OCI-M1 (cell line): ENCODE data around the gene CCDC97.
A peak's percentile ranks its signal among the peaks of the same experiment; 100 is the strongest.

Experiments
- DNase-seq: peaks from one replicate; lab custom pipeline; 2025; lab: John Stamatoyannopoulos, UW

The CCDC97 gene

DNA sequence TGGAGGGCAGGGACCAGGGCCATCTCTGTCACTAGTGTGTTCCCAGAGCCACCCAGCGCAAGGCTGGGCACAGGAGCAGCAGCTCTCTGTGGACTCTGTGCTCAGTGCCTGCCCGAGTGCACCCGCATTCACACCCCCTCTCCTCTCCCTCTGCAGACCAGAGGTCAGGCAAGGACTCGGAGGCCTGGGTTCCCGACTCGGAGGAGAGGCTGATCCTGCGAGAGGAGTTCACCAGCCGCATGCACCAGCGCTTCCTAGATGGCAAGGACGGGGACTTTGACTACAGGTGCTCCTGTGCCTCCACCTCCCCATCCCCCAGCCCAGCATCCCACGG lies 10.2 kb downstream of the CCDC97 start:
- no peak for DNase-seq

DNA sequence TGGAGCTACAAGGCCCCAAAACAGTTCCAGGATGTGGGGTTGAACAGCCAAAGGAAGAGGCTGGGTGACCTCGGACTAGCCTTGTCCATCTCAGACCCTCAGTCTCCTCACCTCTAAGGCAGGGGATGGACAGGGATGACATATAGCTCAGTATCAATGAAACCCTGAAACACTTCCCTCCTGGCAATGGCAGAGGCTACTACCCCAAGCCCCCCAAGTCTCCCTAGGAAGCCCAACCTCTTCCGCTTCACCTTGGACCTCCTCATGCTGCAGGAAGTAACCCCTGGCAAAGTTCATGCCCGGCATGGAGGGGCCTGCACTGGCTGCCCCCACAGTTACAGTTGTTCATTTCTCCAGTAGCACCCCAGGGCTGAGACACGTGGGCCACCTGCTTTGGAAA lies 10.6 kb downstream of the CCDC97 start:
- DNase-seq = no peak

DNA sequence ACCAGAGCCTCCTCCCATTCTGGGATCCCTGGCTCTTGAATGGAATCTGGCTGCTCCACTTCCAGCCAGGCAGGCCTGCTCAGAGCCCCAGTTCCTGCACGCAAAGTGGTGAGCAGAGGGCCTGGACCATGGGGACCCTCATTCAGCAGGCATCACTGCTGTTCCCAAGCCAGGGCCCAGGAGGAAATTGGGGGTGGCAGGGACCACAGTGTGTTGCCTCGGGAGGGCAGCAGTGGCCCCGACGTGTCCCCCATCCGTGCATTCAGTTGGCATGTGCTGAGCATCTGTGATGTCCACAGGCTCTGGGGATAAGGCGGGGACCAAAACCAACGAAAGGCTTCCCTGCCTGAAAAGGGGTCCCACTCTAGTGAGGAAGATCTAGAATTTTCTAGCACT lies 11.2 kb downstream of the CCDC97 start:
- no peak for DNase-seq

DNA sequence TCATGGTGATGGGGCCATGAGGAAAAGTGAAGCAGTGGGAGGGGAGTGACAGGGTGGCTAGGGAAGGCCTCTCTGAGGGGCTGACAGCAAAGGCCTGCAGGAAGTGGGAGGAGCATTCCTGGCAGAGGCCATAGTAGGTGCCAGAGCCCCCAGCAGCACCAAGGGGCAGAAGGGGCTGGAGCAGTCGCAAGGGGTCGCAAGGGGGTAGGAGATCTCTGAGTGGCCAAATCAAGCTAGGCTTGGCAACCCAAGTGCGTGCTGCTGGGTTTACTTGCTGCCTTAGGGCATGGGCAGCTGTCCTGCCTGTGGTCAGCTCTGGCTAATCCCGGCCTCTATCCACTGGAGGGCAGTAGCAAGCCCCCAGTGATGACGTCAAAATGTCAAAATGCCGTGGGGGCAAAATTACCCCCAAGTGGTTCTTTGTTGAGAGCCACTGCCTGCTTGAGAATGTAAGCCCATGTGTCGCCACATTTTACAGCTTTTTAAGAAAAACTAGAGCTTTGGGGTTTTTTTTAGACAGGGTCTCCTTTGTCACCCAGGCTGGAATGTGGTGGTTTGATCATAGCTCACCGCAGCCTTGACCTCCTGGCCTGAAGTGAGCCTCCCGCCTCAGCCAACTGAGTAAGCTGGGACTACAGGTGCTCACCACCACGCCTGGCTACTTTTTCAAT lies 11.8 kb downstream of the CCDC97 start:
- peak; percentile 72 for DNase-seq

DNA sequence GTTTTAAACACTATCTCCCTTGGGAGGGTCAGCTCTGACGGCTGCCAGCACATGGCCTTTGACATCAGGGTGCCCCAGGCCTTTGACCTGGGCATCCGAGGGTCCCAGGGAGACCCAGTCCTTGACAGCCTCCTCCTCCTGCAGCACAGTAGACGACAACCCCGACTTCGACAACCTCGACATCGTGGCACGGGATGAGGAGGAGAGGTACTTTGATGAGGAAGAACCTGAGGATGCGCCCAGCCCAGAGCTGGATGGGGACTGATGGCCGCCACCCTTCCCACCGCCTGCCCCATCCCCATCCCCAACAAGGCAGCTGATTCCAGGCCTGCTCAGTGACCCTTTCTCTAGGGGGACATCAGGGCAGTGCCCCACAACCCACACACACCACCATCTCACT lies 12.5 kb downstream of the CCDC97 start:
- no peak for DNase-seq

DNA sequence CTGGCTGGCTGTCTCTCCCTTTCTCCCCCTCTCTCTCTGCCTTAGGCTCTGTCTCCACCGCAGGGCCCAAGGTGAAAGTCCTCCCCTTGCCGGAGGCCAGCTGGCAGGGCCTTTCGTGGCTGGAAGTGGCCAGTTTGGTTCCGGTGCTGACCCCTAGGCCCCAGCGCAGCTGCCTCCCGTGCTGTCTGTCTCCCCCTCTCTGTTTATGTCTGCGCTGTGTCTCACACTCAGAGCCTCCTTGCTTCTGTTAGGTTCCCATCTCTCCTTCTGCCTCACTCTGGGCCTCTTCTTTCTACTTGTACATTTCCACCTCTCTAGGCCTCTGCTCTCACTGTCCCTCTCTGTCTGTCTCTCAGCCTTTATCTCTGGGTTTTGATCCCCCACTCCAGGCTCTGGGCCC lies 13.1 kb downstream of the CCDC97 start:
- DNase-seq = no peak

DNA sequence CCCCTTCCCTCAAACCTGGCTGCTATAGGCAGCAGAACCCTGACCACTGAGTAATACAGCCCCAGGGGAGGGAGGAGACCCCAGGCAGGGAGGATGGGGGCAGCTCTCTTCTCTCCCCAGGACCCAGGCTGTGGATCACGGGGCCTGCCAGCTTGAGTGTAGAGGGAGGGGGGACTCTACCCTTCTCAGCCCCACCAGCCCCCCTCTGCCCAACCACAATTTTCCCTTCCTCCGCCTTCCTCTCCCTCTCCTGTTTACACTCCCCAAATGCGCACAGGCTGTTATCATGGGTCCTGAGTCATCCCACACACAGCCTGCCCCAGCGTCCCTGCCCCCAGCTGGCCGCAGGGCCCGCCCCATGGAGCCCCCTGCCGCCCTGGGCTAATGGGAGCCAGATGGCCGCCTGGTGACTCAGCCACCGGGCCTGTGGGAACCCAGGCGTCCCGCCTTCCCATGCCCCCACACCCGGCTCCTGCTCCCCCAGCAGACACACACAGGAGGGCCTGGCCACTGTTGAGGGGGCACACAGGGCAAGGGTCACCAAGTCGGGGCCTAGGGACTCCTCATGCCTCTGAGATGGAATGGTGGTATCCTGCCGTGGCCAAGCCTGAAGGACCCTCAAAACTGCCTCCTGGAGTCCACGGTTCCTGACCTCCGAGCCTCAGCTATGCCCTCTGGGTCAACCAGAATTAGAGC lies 13.6 kb downstream of the CCDC97 start:
- DNase-seq = peak; percentile 98

DNA sequence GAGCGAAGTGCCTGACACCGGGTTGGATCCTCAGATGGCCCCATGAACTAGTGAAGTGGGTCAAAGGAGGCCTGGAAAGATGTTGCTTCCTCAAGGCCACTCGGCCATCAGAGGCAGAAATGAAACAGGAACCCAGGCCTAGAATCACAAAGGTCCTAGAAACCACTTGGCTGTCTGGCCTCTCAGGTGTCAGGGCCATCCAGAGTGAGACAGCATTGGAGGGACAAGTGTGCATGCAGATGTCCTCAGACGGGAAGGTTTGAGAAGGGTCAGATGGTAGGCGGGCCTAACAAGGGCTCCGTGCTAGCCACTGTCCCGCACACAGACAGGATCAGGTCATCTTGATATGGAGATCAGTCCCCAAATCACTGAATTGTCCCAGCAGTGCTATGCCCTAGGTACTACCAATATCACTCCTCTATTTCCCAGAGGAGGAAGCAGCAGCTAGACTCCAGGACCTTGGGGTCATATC lies 14.3 kb downstream of the CCDC97 start:
- peak; percentile 81 for DNase-seq

DNA sequence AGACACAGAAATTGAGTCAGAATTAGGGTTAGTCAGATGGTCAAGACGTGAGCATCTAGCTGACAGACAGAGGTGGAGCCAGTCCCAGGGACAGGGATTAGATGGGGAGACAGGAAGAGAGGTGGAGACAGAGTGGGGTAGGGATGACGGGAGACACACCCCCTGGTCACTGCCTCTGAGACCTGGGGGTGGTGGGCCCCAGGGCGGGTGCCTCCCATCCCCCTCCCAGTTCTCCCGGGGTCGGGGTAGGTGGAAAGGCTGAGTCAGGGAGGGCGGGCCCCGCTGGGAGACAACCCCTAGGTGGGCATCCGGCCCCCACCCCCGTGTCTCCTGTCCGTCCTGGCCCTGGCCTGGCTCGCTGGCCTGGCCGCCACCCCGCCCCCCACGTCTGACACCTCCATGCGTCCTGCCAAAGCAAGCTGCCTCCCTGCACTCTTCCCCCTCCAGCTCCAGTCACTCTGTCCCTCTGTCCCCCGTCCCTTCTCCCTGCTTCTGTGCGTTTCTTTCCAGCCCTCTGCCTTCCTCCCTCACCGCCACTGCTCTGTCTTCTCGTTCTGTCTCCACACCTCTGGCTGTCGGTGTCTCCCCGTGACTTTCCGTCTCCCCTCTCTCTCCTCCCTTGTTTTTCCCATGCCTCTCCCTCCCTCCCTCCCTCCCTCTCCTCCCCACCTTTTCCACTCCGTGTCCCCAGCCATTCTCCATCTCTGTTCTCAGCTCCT lies 15.1 kb downstream of the CCDC97 start:
- peak; percentile 50 for DNase-seq

DNA sequence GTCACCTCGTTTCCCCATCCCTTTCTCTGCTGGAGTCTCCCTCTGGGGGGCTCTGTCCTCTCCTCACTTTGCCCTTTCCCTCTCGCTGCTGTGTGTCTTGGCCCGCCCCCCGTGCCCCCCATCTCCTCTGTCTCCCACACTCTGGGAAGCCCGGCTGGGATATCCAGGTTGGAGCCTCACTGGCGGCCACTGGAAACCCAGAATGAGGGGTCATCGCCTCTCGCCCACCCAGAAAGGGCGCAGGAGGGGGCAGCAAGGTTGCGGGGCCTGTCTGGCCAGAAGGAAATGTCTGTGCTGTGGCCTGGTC lies 15.6 kb downstream of the CCDC97 start:
- DNase-seq = no peak

DNA sequence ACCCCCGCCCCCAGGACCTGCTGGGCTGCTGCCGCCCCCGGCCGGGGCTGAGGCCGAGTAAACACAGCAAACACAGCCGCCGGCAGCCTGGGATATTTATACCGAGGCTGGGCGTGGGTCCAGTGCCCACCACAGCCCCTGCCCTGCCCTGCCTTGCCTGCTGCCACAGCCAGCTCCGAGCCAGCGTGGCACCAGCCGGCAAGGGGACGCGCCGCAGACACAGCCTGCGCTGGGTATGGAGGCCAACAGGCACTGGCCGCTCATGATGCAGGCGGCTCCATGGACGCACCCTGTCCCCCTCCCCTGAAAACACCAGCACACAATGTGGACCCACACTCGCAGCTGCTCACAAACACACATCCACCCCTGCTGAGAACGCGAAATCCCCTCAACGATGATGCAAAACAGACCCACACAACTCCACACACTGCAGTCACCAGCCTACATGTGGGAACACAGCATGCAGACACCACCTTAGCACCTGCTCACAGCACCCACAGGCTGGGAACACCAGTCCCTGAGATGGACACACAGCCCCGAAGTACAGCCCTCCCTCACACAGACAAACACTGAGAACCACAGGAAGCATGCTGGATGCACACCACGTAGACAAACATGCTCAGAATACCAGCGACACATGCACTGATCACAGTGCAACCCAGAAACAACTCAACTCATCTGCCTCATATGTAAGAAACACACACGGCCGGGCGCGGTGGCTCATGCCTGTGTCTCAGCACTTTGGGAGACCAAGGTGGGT lies 16.2 kb downstream of the CCDC97 start:
- DNase-seq = no peak

DNA sequence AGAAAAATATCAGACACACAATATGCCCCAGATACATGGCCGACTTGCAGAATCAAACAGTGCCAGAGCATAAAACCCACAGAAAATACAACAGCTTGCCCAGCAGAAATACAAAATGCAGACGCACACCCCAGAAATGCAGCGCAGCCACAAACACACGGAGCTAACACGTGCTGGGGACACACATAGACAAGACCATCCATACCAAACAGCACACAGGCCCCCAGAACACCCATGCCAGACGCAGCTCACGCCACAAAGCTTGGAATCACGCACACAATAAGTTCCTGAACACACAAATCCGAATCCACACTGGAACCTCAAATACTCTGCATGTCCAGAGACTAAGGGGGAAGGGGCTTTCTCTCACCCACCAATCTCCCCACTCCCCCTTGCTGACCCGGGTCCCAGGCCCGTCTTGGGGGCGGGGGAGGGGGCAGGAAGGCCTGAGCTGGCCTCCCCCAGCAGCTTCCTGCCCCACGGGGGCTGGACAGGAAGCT lies 17.2 kb downstream of the CCDC97 start:
- DNase-seq = no peak

DNA sequence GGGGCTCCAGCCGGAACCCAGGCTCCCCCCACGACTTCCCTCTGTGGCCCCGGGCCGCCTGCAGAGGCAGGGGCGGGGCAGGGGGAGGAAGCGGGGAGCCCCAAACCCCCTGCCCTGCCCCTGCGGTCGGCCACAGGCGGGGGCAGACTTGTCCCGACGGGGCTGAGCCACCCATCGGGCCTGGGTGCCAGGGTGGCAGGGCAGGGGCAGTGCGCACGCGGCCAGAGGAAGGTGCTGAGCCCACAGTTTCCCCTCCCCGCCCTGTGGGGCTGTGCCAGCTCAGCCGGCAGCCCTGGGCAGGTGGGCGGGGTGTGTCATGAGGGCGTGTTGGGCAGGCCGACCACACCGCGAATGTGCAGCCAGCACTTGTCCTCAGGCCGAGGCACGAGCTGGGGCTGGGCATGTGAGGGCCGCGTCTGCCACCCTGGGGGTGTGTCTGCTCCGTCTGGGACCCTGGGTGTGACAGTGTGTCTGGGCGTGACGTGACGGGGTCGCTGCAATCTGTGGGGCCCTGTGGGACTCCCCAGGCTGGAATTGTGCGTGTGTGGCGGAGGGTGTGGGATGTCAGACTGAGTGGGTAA lies 17.7 kb downstream of the CCDC97 start:
- peak; percentile 73 for DNase-seq

DNA sequence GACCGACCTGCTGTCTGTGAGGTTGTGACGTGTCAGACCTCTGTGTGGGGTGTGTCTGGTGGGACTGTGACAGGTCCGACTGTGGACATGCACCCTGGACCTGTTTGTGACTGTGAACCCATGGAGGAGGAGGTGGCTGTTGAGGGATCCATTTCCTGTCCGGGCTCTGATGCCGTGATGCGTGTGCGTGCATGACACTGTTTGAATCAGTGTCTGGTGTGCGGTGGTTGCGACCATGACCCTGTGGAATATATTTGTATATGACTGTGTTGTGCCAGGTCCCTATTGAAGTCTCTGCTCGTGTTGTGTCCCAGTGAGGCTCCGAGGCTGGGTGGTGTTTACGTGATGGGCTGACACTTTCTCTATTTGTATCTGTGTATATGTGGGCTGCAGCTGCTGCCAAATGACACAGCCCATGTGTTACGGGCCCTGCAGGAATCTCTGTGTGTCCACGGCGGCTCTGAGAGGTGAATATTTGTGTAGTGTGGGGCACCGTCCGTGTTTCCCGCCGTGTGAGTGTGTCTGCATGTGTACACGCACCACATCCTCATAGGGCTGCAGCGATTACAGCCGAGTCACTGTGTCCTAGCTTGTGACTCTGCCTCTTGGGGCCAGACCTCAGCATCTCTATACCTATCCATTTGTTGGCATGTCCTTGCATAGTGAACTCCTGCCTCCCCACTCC lies 18.3 kb downstream of the CCDC97 start:
- peak; percentile 56 for DNase-seq

DNA sequence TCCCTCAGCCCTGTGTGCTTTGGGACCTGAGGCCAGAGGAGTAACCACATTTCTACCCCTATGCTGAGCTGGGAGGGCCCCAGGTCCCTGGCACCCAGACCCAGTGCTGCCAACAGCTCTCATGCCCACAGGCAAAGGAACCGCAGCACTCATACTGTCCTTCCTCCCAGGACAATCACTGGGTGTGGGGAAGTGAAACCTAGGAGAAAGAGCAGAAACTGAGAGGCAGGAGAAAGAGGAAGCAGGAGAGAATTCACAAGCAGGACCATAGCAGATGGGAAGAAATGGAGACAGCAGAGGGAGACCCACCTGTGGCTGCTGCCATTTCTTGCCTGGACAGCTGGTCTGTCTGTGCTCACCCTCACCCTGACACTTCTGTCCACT lies 18.9 kb downstream of the CCDC97 start:
- peak; percentile 56 for DNase-seq

DNA sequence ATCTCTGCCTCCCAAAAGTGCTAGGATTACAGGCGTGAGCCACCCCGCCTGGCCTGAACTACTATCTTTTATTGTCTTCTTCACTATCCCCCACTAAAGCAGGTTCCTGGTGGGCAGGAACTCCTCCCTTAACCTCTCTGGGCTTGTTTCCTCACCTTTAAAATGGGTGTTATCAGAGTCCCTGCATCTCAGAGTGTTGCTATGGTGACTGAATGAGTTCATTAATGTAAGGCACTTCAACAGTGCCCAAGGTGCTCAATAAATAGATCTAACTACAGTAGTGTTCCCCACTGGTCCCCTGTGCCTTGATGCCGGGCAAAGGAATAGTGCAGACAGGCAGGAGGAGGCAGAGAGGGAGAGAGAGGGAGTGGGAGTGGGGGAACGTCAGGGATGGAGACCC lies 20.5 kb downstream of the CCDC97 start:
- no peak for DNase-seq

DNA sequence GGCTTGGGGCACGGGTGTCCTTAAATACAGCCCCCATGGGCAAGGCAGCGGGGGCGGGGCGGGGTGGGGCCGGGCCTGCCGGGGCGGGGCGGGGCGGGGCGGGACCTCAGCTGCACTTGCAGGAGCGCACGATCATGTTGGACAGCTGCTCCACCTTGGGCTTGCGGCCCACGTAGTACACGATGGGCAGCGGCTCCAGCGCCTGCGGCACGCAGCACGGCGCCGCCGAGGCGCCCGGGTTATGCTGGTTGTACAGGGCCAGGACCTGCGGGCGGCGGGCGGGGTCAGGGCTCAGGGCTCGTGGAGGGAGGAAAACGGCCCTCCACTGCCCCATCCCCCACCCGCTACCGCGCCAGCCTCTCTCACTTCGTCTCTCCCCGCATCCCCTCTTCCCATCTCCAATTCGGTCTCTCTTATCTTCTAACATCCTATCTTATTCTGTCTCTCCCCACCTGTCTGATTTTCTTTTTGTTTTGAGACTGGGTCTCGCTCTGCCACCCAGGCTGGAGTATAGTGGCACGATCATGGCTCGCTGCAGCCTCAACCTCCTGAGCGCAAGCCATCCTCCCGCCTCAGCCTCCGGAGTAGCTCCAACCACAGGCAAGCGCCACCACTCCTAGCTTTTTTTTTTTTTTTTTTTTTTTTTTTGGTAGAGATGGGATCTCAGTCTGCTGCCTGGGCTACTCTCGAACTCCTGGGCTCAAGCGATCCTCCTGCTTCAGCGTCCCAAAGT lies 21.1 kb downstream of the CCDC97 start:
- no peak for DNase-seq

DNA sequence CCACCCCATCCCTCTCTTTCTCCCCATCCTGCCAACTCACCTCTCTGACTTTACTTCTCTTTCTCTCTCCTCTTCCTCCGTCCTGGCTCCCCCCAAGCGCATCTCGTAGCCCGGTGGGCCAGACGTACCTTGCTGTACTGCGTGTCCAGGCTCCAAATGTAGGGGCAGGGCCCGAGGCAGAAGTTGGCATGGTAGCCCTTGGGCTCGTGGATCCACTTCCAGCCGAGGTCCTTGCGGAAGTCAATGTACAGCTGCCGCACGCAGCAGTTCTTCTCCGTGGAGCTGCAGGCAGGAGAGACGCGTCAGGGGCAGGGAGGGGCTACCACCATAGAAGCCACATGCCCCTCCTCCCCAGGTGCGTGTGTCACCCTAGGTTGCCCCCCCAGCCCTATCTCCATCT lies 22.0 kb downstream of the CCDC97 start:
- no peak for DNase-seq

DNA sequence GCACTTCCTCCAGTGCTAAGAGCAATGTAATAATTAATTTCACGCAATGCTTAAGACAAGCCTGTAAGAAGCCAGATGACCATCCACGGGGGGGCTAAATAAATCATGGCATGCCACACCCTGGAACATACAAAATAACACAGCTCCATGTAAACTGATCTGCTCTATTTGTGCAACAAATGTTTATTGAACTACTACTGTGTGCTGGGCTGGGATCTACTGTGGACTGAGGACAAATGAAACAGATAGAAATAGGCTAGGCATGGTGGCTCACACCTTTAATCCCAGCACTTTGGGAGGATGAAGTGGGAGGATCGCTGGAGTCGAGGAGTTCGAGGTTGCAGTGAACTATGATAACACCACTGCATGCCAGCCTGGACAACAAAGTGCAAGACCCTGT lies 22.5 kb downstream of the CCDC97 start:
- DNase-seq = no peak

DNA sequence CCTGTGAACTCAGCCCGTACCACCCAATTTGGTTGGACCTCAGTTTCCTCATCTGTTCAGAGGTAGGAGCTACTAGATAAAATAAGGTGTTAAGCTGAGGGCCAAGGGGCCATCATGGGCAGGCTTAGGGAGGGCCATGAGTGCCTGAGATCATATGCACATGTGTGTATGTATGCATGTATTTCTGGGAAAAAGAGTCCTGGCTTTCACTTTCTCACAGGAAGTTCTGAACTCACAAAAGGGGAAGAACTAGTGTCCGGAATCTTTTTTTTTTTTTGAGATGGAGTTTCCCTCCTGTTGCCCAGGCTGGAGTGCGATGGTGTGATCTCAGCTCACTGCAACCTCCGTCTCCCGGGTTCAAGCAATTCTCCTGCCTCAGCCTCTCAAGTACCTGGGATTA lies 24.8 kb downstream of the CCDC97 start:
- peak; percentile 88 for DNase-seq

DNA sequence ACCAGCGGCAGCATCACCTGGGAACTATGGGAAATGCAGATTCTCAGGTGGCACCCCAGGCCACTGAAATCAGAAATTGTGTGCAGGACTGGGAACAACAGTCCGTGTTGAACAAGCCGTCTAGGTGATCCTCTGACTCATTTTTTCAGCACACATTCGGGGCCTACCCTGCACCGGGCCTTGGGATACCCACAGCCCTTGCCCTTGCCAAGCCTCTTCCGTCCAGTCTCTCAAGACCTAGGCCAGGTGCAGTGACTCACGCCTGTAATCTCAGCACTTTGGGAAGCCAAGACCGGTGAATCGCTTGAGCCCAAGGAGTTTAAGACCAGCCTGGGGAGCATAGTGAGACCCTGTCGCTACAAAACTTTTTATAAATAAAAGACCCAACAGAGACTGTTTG lies 25.5 kb downstream of the CCDC97 start:
- no peak for DNase-seq
